WTC11 (cell line): ENCODE data around the gene CD4. TPM values are rescaled to one million over a fixed set of nuclear protein-coding genes. Genes with fewer than 3 reads are reported as not detected.

Source experiments
- ATF6 ChIP-seq: sonication (generic); formaldehyde crosslinking; IDR thresholded peaks from 2 replicates; pipeline ENCODE4 v1.8.1; 2023; ENCODE audit warnings: mild to moderate bottlenecking, missing genetic modification reagents
- CREM ChIP-seq: sonication (generic); formaldehyde crosslinking; IDR thresholded peaks from 2 replicates; pipeline ENCODE4 v1.8.1; 2022; ENCODE audit warnings: mild to moderate bottlenecking, missing genetic modification reagents, moderate library complexity
- CTCF ChIP-seq: fragments of 200-600 bp; IDR thresholded peaks from 2 replicates; pipeline ENCODE4 v1.8.0; 2022; ENCODE audit warnings: antibody characterized with exemption
- E2F5 ChIP-seq: sonication (generic); formaldehyde crosslinking; IDR thresholded peaks from 2 replicates; pipeline ENCODE4 v1.8.1; 2022; ENCODE audit warnings: mild to moderate bottlenecking, moderate library complexity, missing genetic modification reagents
- FOXK1 ChIP-seq: sonication (generic); formaldehyde crosslinking; IDR thresholded peaks from 2 replicates; pipeline ENCODE4 v1.8.0; 2022; ENCODE audit warnings: mild to moderate bottlenecking, moderate library complexity, missing genetic modification reagents
- HMGA2 ChIP-seq: fragments of 250-450 bp; sonication (Bioruptor Pico); IDR thresholded peaks from 2 replicates; pipeline ENCODE4 v1.4.0; 2021; ENCODE audit warnings: mild to moderate bottlenecking, moderate library complexity
- JAZF1 ChIP-seq: fragments of 250-450 bp; sonication (Bioruptor Pico); IDR thresholded peaks from 2 replicates; pipeline ENCODE4 v1.9.0; 2021; ENCODE audit warnings: moderate library complexity, mild to moderate bottlenecking, inconsistent platforms
- MXD4 ChIP-seq: fragments of 250-450 bp; sonication (Bioruptor Pico); IDR thresholded peaks from 2 replicates; pipeline ENCODE4 v1.8.0; 2021; ENCODE audit warnings: mild to moderate bottlenecking, moderate library complexity, borderline replicate concordance
- NFE2L1 ChIP-seq: sonication (generic); formaldehyde crosslinking; IDR thresholded peaks from 2 replicates; pipeline ENCODE4 v1.8.1; 2023; ENCODE audit warnings: missing genetic modification reagents
- RELA ChIP-seq: sonication (generic); formaldehyde crosslinking; IDR thresholded peaks from 2 replicates; pipeline ENCODE4 v1.8.1; 2022; ENCODE audit warnings: missing genetic modification reagents, mild to moderate bottlenecking, borderline replicate concordance
- RORB ChIP-seq: fragments of 250-450 bp; sonication (Bioruptor Pico); IDR thresholded peaks from 2 replicates; pipeline ENCODE4 v1.9.0; 2021; ENCODE audit warnings: mild to moderate bottlenecking
- SP1 ChIP-seq: sonication (generic); formaldehyde crosslinking; conservative IDR thresholded peaks from 2 replicates; pipeline ENCODE4 v1.8.1; 2022; ENCODE audit warnings: missing genetic modification reagents
- STAT6 ChIP-seq: sonication (generic); formaldehyde crosslinking; conservative IDR thresholded peaks from 2 replicates; pipeline ENCODE4 v1.8.1; 2023; ENCODE audit warnings: mild to moderate bottlenecking, low read depth, missing genetic modification reagents, moderate library complexity
- TEAD1 ChIP-seq: sonication (generic); formaldehyde crosslinking; IDR thresholded peaks from 2 replicates; pipeline ENCODE4 v1.8.0; 2022; ENCODE audit warnings: mild to moderate bottlenecking, missing genetic modification reagents
- TP53 ChIP-seq: sonication (generic); formaldehyde crosslinking; IDR thresholded peaks from 2 replicates; pipeline ENCODE4 v1.8.1; 2023; ENCODE audit warnings: mild to moderate bottlenecking, missing genetic modification reagents
- ZBTB43 ChIP-seq: sonication (generic); formaldehyde crosslinking; IDR thresholded peaks from 2 replicates; pipeline ENCODE4 v1.8.1; 2023; ENCODE audit warnings: mild to moderate bottlenecking, missing genetic modification reagents
- ZNF263 ChIP-seq: sonication (generic); formaldehyde crosslinking; IDR thresholded peaks from 2 replicates; pipeline ENCODE4 v1.8.1; 2022; ENCODE audit warnings: low read depth, mild to moderate bottlenecking, moderate library complexity, missing genetic modification reagents
- ZNF317 ChIP-seq: sonication (generic); formaldehyde crosslinking; IDR thresholded peaks from 2 replicates; pipeline ENCODE4 v1.8.1; 2023; ENCODE audit warnings: low read depth, mild to moderate bottlenecking, moderate library complexity, missing genetic modification reagents, borderline replicate concordance
- ZNF396 ChIP-seq: fragments of 250-450 bp; sonication (Bioruptor Pico); IDR thresholded peaks from 2 replicates; pipeline ENCODE4 v1.8.0; 2021; ENCODE audit warnings: mild to moderate bottlenecking, moderate library complexity, borderline replicate concordance
- ZNF423 ChIP-seq: fragments of 250-450 bp; sonication (Bioruptor Pico); IDR thresholded peaks from 2 replicates; pipeline ENCODE4 v2.1.2; 2022; ENCODE audit warnings: mild to moderate bottlenecking, moderate library complexity
- ZNF425 ChIP-seq: fragments of 250-450 bp; sonication (Bioruptor Pico); conservative IDR thresholded peaks from 2 replicates; pipeline ENCODE4 v1.9.0; 2021; ENCODE audit warnings: mild to moderate bottlenecking
- total RNA-seq: library from RNA; stranded (reverse); gene quantifications from 3 replicates; pipeline ENCODE4 v1.2.3, GENCODE V29; 2021

Gene CD4
- total RNA-seq, 1 experiment from 2014 or later = 2.5 TPM

GRCh38 chr12:6766651-6767349 is 22.5 kb upstream of the CD4 start (continued):
- peak; percentile 60; the same call in 1 of the 2 replicates for TF ChIP-seq TEAD1 (CRISPR knock-in tag)
- no peak for TF ChIP-seq FOXK1 (CRISPR knock-in tag)
- TF ChIP-seq TP53 = no peak
- no peak for TF ChIP-seq ZNF423 (CRISPR knock-in tag)
- no peak for TF ChIP-seq ZNF396 (CRISPR knock-in tag)
- no peak for TF ChIP-seq ATF6
- no peak for TF ChIP-seq E2F5
- no peak for TF ChIP-seq MXD4
- TF ChIP-seq ZNF317 = no peak
- no peak for TF ChIP-seq SP1
- TF ChIP-seq ZBTB43 = no peak
- no peak for TF ChIP-seq RORB (CRISPR knock-in tag)
- TF ChIP-seq CTCF = peak; percentile 44; the same call in 1 of the 2 replicates
- TF ChIP-seq RELA = no peak
- TF ChIP-seq ZNF263 (CRISPR knock-in tag) = no peak
- no peak for TF ChIP-seq JAZF1 (CRISPR knock-in tag)
- no peak for TF ChIP-seq CREM (CRISPR knock-in tag)
- TF ChIP-seq STAT6 (CRISPR knock-in tag) = no peak
- no peak for TF ChIP-seq HMGA2 (CRISPR knock-in tag)
- TF ChIP-seq ZNF425 (CRISPR knock-in tag) = no peak
- TF ChIP-seq NFE2L1 = no peak
